ENCODE measurements around the gene TMEM54. TPM values are rescaled to one million over a fixed set of nuclear protein-coding genes. Genes with fewer than 3 reads are reported as not detected.
A peak's percentile ranks its signal among the peaks of the same experiment; 100 is the strongest.

Gene TMEM54
- total RNA-seq, 1 donor from 2014 or later, result 99.0 TPM

GRCh38 chr1:32881291-32881690 lies 19.9 kb downstream of the TMEM54 start:
- no peak for DNase-seq (ENCODE audit: low read depth)
- Histone ChIP-seq H3K27me3 (ENCODE audit: control insufficient read depth, insufficient read depth, low read length) (peaks cover 39% of the 10 kb centered on the region), H3K4me3 (ENCODE audit: low read depth, low read length) (no peak overlapping the region), H3K36me3 (ENCODE audit: control insufficient read depth, insufficient read depth, low read length) (no peaks in the 10 kb centered on the region)
- no peak for TF ChIP-seq CTCF (IDR thresholded peaks at IDR 0.05; ENCODE audit: insufficient read depth, low read length, poor library complexity, severe bottlenecking)

GRCh38 chr1:32878637-32879041 lies 22.6 kb downstream of the TMEM54 start:
- H3K36me3 ChIP-seq (ENCODE audit: control insufficient read depth, insufficient read depth, low read length), result no peaks in the 10 kb centered on the region
- no peak overlapping the region for H3K4me3 ChIP-seq (ENCODE audit: low read depth, low read length)
- H3K27me3 ChIP-seq (ENCODE audit: control insufficient read depth, insufficient read depth, low read length), result peaks cover 15% of the 10 kb centered on the region
- no peak for DNase-seq (ENCODE audit: low read depth)
- no peak for TF ChIP-seq CTCF (IDR thresholded peaks at IDR 0.05; ENCODE audit: insufficient read depth, low read length, poor library complexity, severe bottlenecking)

- H3K27me3 ChIP-seq (ENCODE audit: control insufficient read depth, insufficient read depth, low read length), result peaks cover 10% of the 10 kb centered on the region
- H3K4me3 ChIP-seq (ENCODE audit: low read depth, low read length), result no peak overlapping the region
- no peak for TF ChIP-seq CTCF (IDR thresholded peaks at IDR 0.05; ENCODE audit: insufficient read depth, low read length, poor library complexity, severe bottlenecking)
- peak; percentile 19 for DNase-seq (ENCODE audit: low read depth)
- no peaks in the 10 kb centered on the region for H3K36me3 ChIP-seq (ENCODE audit: control insufficient read depth, insufficient read depth, low read length)
These were observed 23.0 kb downstream of the TMEM54 start for GRCh38 chr1:32878183-32878582.

- Histone ChIP-seq H3K36me3 (ENCODE audit: control insufficient read depth, insufficient read depth, low read length) (no peaks in the 10 kb centered on the region), H3K4me3 (ENCODE audit: low read depth, low read length) (no peak overlapping the region), H3K27me3 (ENCODE audit: control insufficient read depth, insufficient read depth, low read length) (peaks cover 12% of the 10 kb centered on the region)
- DNase-seq (ENCODE audit: low read depth), result no peak
- no peak for TF ChIP-seq CTCF (IDR thresholded peaks at IDR 0.05; ENCODE audit: insufficient read depth, low read length, poor library complexity, severe bottlenecking)
These were observed 23.7 kb downstream of the TMEM54 start for GRCh38 chr1:32877211-32878110.

GRCh38 chr1:32876341-32877210 lies 24.6 kb downstream of the TMEM54 start:
- Histone ChIP-seq H3K4me3 (ENCODE audit: low read depth, low read length) (no peak overlapping the region), H3K27me3 (ENCODE audit: control insufficient read depth, insufficient read depth, low read length) (peaks cover 16% of the 10 kb centered on the region), H3K36me3 (ENCODE audit: control insufficient read depth, insufficient read depth, low read length) (no peaks in the 10 kb centered on the region)
- TF ChIP-seq CTCF (IDR thresholded peaks at IDR 0.05; ENCODE audit: insufficient read depth, low read length, poor library complexity, severe bottlenecking), result peak; percentile 92
- DNase-seq (ENCODE audit: low read depth), result no peak
